ENCODE results near the gene DCAF11.
A peak's percentile ranks its signal among the peaks of the same experiment; 100 is the strongest.

DCAF11 gene

DNA sequence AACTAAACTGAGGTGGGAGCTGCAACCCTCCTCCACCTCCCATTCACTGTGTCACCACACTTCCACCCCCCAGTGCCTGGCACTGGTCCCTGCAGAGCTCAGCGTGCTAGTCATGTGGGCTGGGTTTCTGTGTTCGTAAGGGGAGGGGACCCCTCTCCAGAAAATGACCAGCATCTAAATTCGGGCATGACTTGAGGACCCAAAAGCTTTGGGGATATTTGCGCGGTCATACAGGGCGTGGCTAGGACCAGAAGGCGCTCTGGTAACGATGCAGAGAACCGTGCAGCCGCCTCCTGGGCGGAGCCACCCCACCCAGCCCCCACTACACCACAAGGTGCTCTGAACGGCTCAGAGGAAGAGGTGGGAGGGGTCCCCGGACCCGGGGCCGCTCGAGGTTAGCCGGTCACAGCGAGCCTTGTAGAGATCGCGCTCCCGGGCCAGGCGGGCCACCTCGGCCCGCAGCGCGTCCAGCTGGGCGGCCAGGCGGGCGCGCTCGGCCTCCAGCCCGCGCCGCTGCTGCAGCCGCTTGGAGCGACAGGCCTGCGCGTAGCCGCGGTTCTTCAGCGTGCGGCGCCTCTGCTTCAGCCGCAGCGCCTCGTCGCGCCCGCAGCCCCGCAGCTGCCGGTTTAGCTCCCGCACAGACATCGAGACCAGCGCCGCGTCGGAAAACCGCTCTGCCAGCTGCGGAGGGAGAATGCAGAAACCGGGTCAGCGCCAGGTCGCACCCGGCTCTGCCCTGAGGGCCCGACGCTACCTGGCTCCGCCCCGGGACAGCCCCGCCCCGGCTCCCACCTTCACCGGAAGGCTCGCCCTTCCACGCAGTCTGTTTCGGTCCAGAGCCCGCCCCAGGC, 33.5 kb upstream of the DCAF11 start:
- no peaks in the 10 kb centered on the region for H3K36me3 ChIP-seq (replicated peaks; ENCODE audit: low read depth, low read length)
- peak overlapping the region; percentile 86 for H3K4me3 ChIP-seq (ENCODE audit: low read length)
- H3K27me3 ChIP-seq (ENCODE audit: low read depth, low read length): peaks cover 17% of the 10 kb centered on the region
- peak overlapping the region; percentile 88 for H3K4me2 ChIP-seq (ENCODE audit: low read length)
- H4K20me1 ChIP-seq (ENCODE audit: insufficient read depth, low read length): no peaks in the 10 kb centered on the region
- no peaks in the 10 kb centered on the region for H3K79me2 ChIP-seq (ENCODE audit: low read length)
- H3K9ac ChIP-seq (ENCODE audit: low read length): peak overlapping the region; percentile 66
- peak overlapping the region; percentile 64; the same call in 1 of the 2 replicates for H2AFZ ChIP-seq (ENCODE audit: low read depth, low read length)
- no peak for TF ChIP-seq CTCF (IDR thresholded peaks at IDR 0.05; ENCODE audit: low read depth, low read length)
- no peak for TF ChIP-seq EZH2phosphoT487 (IDR thresholded peaks at IDR 0.05; ENCODE audit: low read depth)
- peaks cover 14% of the 10 kb centered on the region for H3K4me1 ChIP-seq (ENCODE audit: low read length)
- no peak overlapping the region for H3K27ac ChIP-seq (ENCODE audit: low read length)
- no peaks in the 10 kb centered on the region for H3K9me3 ChIP-seq (ENCODE audit: insufficient read depth, low read length)

- Histone ChIP-seq H3K27me3 (ENCODE audit: low read depth, low read length) (peaks cover 17% of the 10 kb centered on the region), H3K36me3 (replicated peaks; ENCODE audit: low read depth, low read length) (no peaks in the 10 kb centered on the region), H3K4me2 (ENCODE audit: low read length) (peak overlapping the region; percentile 88), H3K9ac (ENCODE audit: low read length) (peak overlapping the region; percentile 66), H3K9me3 (ENCODE audit: insufficient read depth, low read length) (no peaks in the 10 kb centered on the region), H3K79me2 (ENCODE audit: low read length) (no peaks in the 10 kb centered on the region), H4K20me1 (ENCODE audit: insufficient read depth, low read length) (no peaks in the 10 kb centered on the region), H2AFZ (ENCODE audit: low read depth, low read length) (peak overlapping the region; percentile 64; the same call in 1 of the 2 replicates), H3K4me3 (ENCODE audit: low read length) (peak overlapping the region; percentile 86), H3K27ac (ENCODE audit: low read length) (no peak overlapping the region), H3K4me1 (ENCODE audit: low read length) (peaks cover 14% of the 10 kb centered on the region)
- TF ChIP-seq CTCF (IDR thresholded peaks at IDR 0.05; ENCODE audit: low read depth, low read length): no peak
- TF ChIP-seq EZH2phosphoT487 (IDR thresholded peaks at IDR 0.05; ENCODE audit: low read depth): no peak
Measured at GRCh38 chr14:24081739-24082211, 32.8 kb upstream of the DCAF11 start.

DNA sequence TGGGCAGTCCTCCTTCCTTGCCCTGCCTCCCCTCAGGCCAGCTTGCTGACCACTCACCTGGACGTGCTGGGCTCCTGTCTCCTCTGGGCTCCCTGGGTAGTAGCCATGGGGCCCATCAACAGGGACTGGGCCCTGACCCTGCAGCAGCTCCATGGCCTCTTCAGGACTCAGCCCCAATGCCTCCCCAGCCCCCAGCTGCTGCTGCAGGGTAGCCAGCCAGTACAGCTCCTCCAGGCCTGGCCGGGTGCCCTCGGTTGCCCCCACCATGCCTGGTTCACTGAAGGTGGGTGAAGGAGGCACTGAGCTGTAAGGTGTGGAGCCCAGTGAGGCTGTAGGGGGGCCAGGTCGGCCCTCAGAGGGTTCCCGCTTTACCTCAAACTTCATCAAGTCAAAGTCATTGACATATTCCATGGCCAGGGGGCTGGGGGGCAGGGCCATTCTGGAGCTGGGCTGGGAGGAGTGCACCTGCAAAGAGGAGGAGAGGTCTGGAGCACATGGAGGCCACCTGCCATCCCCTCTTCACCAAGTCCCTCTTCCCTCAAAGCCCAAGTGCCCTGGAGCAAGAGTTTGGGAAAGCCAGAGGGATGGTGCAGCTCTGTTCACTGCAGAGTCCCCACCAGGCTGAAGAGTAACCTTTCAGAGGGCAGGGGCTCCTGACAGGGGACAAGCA, 32.0 kb upstream of the DCAF11 start:
- Histone ChIP-seq H3K9ac (ENCODE audit: low read length) (no peak overlapping the region), H3K4me3 (ENCODE audit: low read length) (no peak overlapping the region), H3K4me1 (ENCODE audit: low read length) (peaks cover 14% of the 10 kb centered on the region), H3K79me2 (ENCODE audit: low read length) (no peaks in the 10 kb centered on the region), H3K36me3 (replicated peaks; ENCODE audit: low read depth, low read length) (no peaks in the 10 kb centered on the region), H4K20me1 (ENCODE audit: insufficient read depth, low read length) (no peaks in the 10 kb centered on the region), H2AFZ (ENCODE audit: low read depth, low read length) (no peak overlapping the region), H3K4me2 (ENCODE audit: low read length) (no peak overlapping the region), H3K9me3 (ENCODE audit: insufficient read depth, low read length) (no peaks in the 10 kb centered on the region), H3K27me3 (ENCODE audit: low read depth, low read length) (peaks cover 17% of the 10 kb centered on the region), H3K27ac (ENCODE audit: low read length) (no peak overlapping the region)
- TF ChIP-seq EZH2phosphoT487 (IDR thresholded peaks at IDR 0.05; ENCODE audit: low read depth) (no peak), CTCF (IDR thresholded peaks at IDR 0.05; ENCODE audit: low read depth, low read length) (no peak)

DNA sequence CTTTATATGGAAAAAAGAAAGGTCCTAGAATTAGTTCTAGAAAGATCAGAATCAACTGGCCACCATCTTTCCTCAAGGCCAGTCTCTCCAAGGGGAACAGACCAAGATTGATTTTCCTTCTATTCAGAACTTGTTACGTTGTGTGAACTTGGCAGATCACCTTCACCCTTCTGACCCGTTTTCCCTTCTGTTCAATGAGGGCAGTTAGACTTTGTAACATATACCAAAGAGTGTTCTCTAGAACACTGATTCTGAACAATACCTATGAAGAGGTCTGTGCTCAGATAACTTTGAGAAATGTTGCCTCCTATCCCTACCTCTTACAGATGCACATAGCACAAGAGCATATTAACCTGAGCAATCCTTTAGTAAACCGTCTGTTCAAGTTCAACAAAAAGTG, 31.1 kb upstream of the DCAF11 start:
- H2AFZ ChIP-seq (ENCODE audit: low read depth, low read length): no peak overlapping the region
- H3K27me3 ChIP-seq (ENCODE audit: low read depth, low read length): peaks cover 17% of the 10 kb centered on the region
- peaks cover 14% of the 10 kb centered on the region for H3K4me1 ChIP-seq (ENCODE audit: low read length)

More for the DNA sequence above, 31.1 kb upstream of the DCAF11 start:
- H3K9me3 ChIP-seq (ENCODE audit: insufficient read depth, low read length): no peaks in the 10 kb centered on the region
- no peaks in the 10 kb centered on the region for H3K36me3 ChIP-seq (replicated peaks; ENCODE audit: low read depth, low read length)
- no peaks in the 10 kb centered on the region for H3K79me2 ChIP-seq (ENCODE audit: low read length)
- H3K9ac ChIP-seq (ENCODE audit: low read length): no peak overlapping the region
- no peaks in the 10 kb centered on the region for H4K20me1 ChIP-seq (ENCODE audit: insufficient read depth, low read length)
- H3K4me3 ChIP-seq (ENCODE audit: low read length): no peak overlapping the region
- no peak for TF ChIP-seq EZH2phosphoT487 (IDR thresholded peaks at IDR 0.05; ENCODE audit: low read depth)
- TF ChIP-seq CTCF (IDR thresholded peaks at IDR 0.05; ENCODE audit: low read depth, low read length): no peak
- H3K4me2 ChIP-seq (ENCODE audit: low read length): no peak overlapping the region
- no peak overlapping the region for H3K27ac ChIP-seq (ENCODE audit: low read length)

Measured in OCI-LY3 (cell line).